Liver (tissue), 9 donors: ENCODE measurements around the gene SUGT1. TPM values are rescaled to one million over a fixed set of nuclear protein-coding genes. Genes with fewer than 3 reads are reported as not detected.

Source experiments
- DNase-seq: peaks from one replicate; pipeline ENCODE4 v3.0.0-alpha.2; 2017; ENCODE audit warnings: low spot score
- H3K27ac ChIP-seq, 2 donors: one replicate each; pipeline ENCODE4 v1.7.0; 2013; ENCODE audit warnings: inconsistent platforms in 2 of 2, low read length in 2 of 2, control low read depth in 1 of 2, low read depth in 1 of 2, mild to moderate bottlenecking in 1 of 2
- H3K27me3 ChIP-seq, 4 donors: one replicate each; pipeline versions ENCODE4 v1.6.1 to v1.7.0; 2013; ENCODE audit warnings: low read length in 3 of 4, inconsistent platforms in 1 of 4, mild to moderate bottlenecking in 1 of 4, moderate library complexity in 1 of 4; ENCODE audit not compliant: control insufficient read depth in 4 of 4, insufficient read depth in 4 of 4
- H3K36me3 ChIP-seq, 4 donors: one replicate each; pipeline versions ENCODE4 v1.6.1 to v1.7.0; 2013; ENCODE audit warnings: low read length in 3 of 4, mild to moderate bottlenecking in 3 of 4, low read depth in 1 of 4, moderate library complexity in 1 of 4; ENCODE audit not compliant: control insufficient read depth in 4 of 4, insufficient read depth in 3 of 4
- H3K4me1 ChIP-seq, 4 donors: one replicate each; pipeline versions ENCODE4 v1.6.1 to v1.7.0; 2013; ENCODE audit warnings: low read length in 3 of 4, mild to moderate bottlenecking in 3 of 4, moderate library complexity in 1 of 4; ENCODE audit not compliant: control insufficient read depth in 4 of 4, insufficient read depth in 4 of 4
- H3K4me3 ChIP-seq, 3 donors: one replicate each; pipeline versions ENCODE4 v1.6.1 to v1.7.0; 2013; ENCODE audit warnings: low read length in 3 of 3, control low read depth in 1 of 3, low read depth in 1 of 3, mild to moderate bottlenecking in 1 of 3
- H3K9ac ChIP-seq, 2 donors: one replicate each; pipeline ENCODE4 v1.7.0; 2013; ENCODE audit warnings: low read length in 2 of 2, mild to moderate bottlenecking in 2 of 2, moderate library complexity in 2 of 2, control low read depth in 1 of 2, low read depth in 1 of 2
- H3K9me3 ChIP-seq, 4 donors: one replicate each; pipeline versions ENCODE4 v1.6.1 to v1.7.0; 2013; ENCODE audit warnings: low read length in 3 of 4; ENCODE audit not compliant: control insufficient read depth in 4 of 4
- ATF3 ChIP-seq: IDR thresholded peaks from 2 replicates; pipeline ENCODE4 v1.6.1; 2016; ENCODE audit warnings: antibody characterized with exemption
- CTCF ChIP-seq: fragments of 150-350 bp; IDR thresholded peaks from 2 replicates; pipeline ENCODE4 v1.5.1; 2017; ENCODE audit warnings: improper control_type of control experiment, low read depth, low read length; ENCODE audit not compliant: missing input control
- EGR1 ChIP-seq, 2 donors: IDR thresholded peaks; 2 replicates each; pipeline ENCODE4 v1.6.1; 2016 to 2018; ENCODE audit warnings: antibody characterized with exemption in 2 of 2, low read depth in 2 of 2
- FOXA1 ChIP-seq: IDR thresholded peaks from 2 replicates; pipeline ENCODE4 v1.6.1; 2016; ENCODE audit warnings: antibody characterized with exemption
- FOXA2 ChIP-seq: IDR thresholded peaks from 2 replicates; pipeline ENCODE4 v1.6.1; 2016; ENCODE audit warnings: antibody characterized with exemption
- GABPA ChIP-seq, 2 donors: IDR thresholded peaks in 1 of 2; conservative IDR thresholded peaks in 1 of 2; 2 replicates each; pipeline ENCODE4 v1.6.1; 2016; ENCODE audit warnings: antibody characterized with exemption in 2 of 2, mild to moderate bottlenecking in 1 of 2, moderate library complexity in 1 of 2
- HNF4A ChIP-seq, 2 donors: conservative IDR thresholded peaks; 2 replicates each; pipeline ENCODE4 v1.6.1; 2016; ENCODE audit warnings: antibody characterized with exemption in 2 of 2, mild to moderate bottlenecking in 2 of 2
- HNF4G ChIP-seq: IDR thresholded peaks from 2 replicates; pipeline ENCODE4 v1.6.1; 2016; ENCODE audit warnings: antibody characterized with exemption
- JUND ChIP-seq, 2 donors: IDR thresholded peaks; 2 replicates each; pipeline ENCODE4 v1.6.1; 2016; ENCODE audit warnings: antibody characterized with exemption in 2 of 2
- MAX ChIP-seq: IDR thresholded peaks from 2 replicates; pipeline ENCODE4 v1.6.1; 2016; ENCODE audit warnings: antibody characterized with exemption
- NR2F2 ChIP-seq: IDR thresholded peaks from 2 replicates; pipeline ENCODE4 v1.6.1; 2016; ENCODE audit warnings: antibody characterized with exemption
- RAD21 ChIP-seq, 2 donors: IDR thresholded peaks; 2 replicates each; pipeline ENCODE4 v1.6.1; 2016; ENCODE audit warnings: antibody characterized with exemption in 2 of 2, mild to moderate bottlenecking in 2 of 2
- REST ChIP-seq: IDR thresholded peaks from 2 replicates; pipeline ENCODE4 v1.6.1; 2016; ENCODE audit warnings: antibody characterized with exemption, mild to moderate bottlenecking
- RXRA ChIP-seq, 2 donors: IDR thresholded peaks; 2 replicates each; pipeline ENCODE4 v1.6.1; 2017 to 2018; ENCODE audit warnings: antibody characterized with exemption in 2 of 2, mild to moderate bottlenecking in 1 of 2
- SP1 ChIP-seq: IDR thresholded peaks from 2 replicates; pipeline ENCODE4 v1.6.1; 2018; ENCODE audit warnings: antibody characterized with exemption, mild to moderate bottlenecking
- TAF1 ChIP-seq: conservative IDR thresholded peaks from 2 replicates; pipeline ENCODE4 v1.6.1; 2016; ENCODE audit warnings: antibody characterized with exemption, mild to moderate bottlenecking
- YY1 ChIP-seq: IDR thresholded peaks from 2 replicates; pipeline ENCODE4 v1.6.1; 2016; ENCODE audit warnings: antibody characterized with exemption, mild to moderate bottlenecking
- ZBTB33 ChIP-seq: IDR thresholded peaks from 2 replicates; pipeline ENCODE4 v1.6.1; 2016; ENCODE audit warnings: antibody characterized with exemption
- WGBS: extraction: QIAGEN DNeasy Blood & Tissue Kit; methylation state at CpG from one replicate; pipeline ENCODE4 v1.1.7; 2013; 5-methylcytosine and 5-hydroxymethylcytosine counted together
- polyA plus RNA-seq, 2 donors: library from polyadenylated mRNA; stranded (reverse) in 1 of 2; unstranded in 1 of 2; fragments of 200-250 nt in 1 of 2; fragments of >200 nt in 1 of 2; fragmentation: Nextera tagmentation in 1 of 2; extraction: Ambion mirVana in 1 of 2; gene quantifications; one replicate each; pipeline versions ENCODE4 v1.2.1 to v1.2.3, GENCODE V29; 2013 to 2015
- total RNA-seq, 2 donors: library from RNA; depleted of rRNA; stranded (reverse); fragments of >200 nt; gene quantifications; one replicate each; pipeline ENCODE4 v1.2.3, GENCODE V29; 2014
- donor health status: healthy.
- donor health status: healthy.
- donor health status: healthy.
- donor health status: healthy.
- donor health status: healthy.

SUGT1 gene
- total and polyA plus RNA-seq, 4 donors: 15.5 to 24.9 (median 20.8) TPM

GRCh38 chr13:52725302-52725701 is 72.7 kb downstream of the SUGT1 start:
- Histone ChIP-seq H3K4me3 (no peak overlapping the region), H3K4me1 (no peaks in the 10 kb centered on the region), H3K36me3 (no peaks in the 10 kb centered on the region), H3K27ac (no peak overlapping the region), H3K9me3 (no peaks in the 10 kb centered on the region), H3K27me3 (peaks cover 0 to 2% (median 0%) of the 10 kb centered on the region in 4 donors), H3K9ac (no peak overlapping the region)
- 93% methylated on average over 1 of the region's 1 CpG for WGBS
- no peak for DNase-seq
- TF ChIP-seq EGR1 (IDR thresholded peaks at IDR 0.05; ENCODE audit: low read depth in 2 of 2) (no peak), TAF1 (no peak), MAX (no peak), HNF4G (no peak), ATF3 (no peak), GABPA (IDR thresholded peaks at IDR 0.05 in 1 of 2, conservative IDR thresholded peaks at IDR 0.05 in 1 of 2) (no peak), HNF4A (conservative IDR thresholded peaks at IDR 0.05) (no peak), CTCF (no peak), FOXA2 (no peak), NR2F2 (no peak), YY1 (no peak), REST (no peak), SP1 (no peak), RXRA (IDR thresholded peaks at IDR 0.05) (no peak), JUND (IDR thresholded peaks at IDR 0.05) (no peak), RAD21 (IDR thresholded peaks at IDR 0.05) (no peak), FOXA1 (no peak), ZBTB33 (no peak)
